Epithelial cell of esophagus (primary cell): ENCODE measurements around the gene RPS24.

Source experiments
- DNase-seq: peaks from one replicate; pipeline ENCODE4 v3.0.0; 2010; ENCODE audit warnings: low read depth
- H3K4me3 ChIP-seq: 2 replicates; pipeline ENCODE4 v1.5.1; 2011; ENCODE audit warnings: mild to moderate bottlenecking, low read length, control low read depth
- TF ChIP-seq, protein P1 (sequence below): IDR thresholded peaks from 2 replicates; pipeline ENCODE4 v1.5.1; 2011; ENCODE audit warnings: low read depth, mild to moderate bottlenecking, low read length, control low read depth, inconsistent platforms; ENCODE audit not compliant: insufficient read depth; ENCODE audit errors: missing control alignments

Gene RPS24

DNA sequence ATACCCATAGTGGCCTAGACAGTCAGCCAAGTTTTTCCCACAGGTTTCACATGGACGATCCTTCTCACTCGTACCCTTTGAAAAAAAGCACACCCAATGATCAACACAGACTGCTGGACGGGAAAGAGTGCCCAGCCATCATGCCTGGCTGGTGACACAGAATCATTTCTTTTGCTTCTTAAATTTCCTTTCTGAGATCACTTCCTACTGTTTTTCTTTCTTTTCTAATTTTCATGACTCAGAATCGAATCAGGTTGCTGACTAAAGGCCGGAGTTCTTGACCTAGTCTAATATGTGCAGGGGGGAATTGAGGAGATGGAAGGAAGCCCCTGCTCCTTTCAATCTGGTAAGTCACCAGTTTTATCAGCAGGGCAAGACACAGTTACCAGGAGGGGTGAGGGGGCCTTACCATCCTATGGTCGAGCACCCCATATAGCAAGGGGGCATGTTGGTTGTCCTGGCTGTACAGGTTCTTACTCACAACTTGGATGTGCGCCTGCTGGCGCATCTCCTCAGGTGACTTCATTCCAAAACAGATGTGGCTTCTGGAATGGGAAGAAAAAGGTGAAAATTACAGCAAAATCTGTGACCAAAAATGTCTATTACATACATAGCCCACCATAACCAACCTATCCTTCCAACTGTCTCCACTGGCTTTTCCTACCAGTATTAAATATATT, 7.8 kb upstream of the RPS24 start:
- TF ChIP-seq, protein P1, sequence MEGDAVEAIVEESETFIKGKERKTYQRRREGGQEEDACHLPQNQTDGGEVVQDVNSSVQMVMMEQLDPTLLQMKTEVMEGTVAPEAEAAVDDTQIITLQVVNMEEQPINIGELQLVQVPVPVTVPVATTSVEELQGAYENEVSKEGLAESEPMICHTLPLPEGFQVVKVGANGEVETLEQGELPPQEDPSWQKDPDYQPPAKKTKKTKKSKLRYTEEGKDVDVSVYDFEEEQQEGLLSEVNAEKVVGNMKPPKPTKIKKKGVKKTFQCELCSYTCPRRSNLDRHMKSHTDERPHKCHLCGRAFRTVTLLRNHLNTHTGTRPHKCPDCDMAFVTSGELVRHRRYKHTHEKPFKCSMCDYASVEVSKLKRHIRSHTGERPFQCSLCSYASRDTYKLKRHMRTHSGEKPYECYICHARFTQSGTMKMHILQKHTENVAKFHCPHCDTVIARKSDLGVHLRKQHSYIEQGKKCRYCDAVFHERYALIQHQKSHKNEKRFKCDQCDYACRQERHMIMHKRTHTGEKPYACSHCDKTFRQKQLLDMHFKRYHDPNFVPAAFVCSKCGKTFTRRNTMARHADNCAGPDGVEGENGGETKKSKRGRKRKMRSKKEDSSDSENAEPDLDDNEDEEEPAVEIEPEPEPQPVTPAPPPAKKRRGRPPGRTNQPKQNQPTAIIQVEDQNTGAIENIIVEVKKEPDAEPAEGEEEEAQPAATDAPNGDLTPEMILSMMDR, result no peak
- peak; percentile 75 for DNase-seq
- H3K4me3 ChIP-seq, result no peak overlapping the region

DNA sequence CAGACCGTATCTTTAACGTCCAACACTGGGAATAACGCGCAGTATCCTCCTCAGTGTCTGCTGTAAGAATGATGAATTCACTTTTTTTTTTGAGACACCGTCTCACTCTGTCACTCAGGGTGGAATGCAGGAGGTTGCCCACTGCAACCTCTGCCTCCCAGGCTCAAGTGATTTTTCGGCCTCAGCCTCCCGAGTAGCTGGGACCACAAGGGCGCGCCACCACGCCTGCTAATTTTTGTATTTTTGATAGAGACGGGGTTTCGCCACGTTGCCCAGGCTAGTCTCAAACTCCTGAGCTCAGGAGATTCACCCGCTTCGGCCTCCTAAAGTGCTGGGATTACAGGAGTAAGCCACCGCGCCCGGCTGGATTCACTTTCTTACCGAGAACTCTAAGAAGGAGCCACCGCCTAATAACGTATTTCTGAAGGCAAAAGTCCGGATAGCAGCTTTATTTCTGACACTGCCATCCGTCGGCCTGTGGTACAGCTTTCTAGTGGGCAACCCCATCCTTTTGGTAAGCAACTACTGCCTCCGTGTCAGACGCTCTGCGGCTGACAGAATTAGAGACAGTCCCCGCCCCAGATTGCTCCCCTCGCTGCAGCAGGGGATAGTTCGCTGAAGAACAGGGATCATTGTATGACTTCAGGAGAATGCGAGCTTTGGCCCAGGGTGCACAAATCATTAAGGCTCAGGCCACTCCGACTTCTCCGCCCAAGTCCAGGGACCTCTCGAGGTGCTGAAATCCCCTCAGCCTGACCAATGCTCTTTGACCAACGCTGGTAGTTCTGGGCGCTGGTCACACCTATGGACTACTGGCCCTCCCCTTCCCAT, 5.0 kb upstream of the RPS24 start:
- TF ChIP-seq, protein P1, result no peak
- peak overlapping the region; percentile 100 for H3K4me3 ChIP-seq
- DNase-seq, result peak; percentile 32

DNA sequence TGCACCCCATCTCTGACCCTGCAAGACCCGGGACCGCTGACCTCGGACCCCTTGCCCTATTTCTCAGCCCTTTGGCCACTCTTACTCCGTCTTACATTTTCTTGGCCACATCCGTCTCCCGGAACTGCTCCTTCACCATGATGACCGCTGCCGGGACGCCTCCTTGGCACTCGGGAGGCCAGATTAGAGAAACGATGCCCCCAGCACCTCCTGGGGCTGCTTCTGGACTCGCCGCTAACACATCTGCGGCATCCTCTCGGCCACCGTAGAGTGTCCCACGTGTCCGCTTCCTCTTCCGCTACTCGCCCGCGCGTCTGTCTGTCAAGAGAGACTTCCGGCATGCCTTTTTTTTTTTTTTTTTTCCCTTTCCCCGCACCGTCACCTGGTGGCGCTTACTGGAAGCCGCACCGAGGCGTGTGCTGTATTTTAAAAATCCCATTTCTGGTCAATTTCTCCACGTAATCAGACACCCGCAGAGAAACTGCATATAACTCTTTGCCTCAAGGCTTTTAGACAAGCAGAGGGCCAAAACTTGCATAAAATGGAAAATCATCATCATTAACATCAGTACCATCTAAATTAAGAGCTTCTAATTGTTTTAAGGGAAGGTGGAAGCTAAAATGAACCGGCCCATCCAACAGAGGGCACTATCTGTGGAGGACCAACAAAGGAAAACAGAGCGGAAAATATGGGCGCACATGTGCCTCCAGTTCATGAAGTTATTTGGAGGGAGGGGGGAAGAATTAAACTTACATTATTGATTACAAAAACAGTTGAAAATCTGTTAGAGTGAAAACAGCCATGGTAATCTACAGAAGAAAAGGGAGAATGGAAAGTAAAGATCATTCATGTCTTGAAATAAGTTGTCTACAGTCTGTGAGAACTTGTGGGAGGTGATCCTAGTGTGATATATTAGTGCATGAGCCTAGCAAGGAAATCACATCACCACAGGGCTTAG, 4.1 kb upstream of the RPS24 start, which contains the start of gene POLR3A:
TSS of gene POLR3A (minus strand) at position 247 of the 958 bp plus-strand sequence. CDS start at position 139, 108 bp downstream.
- peak; percentile 99 for DNase-seq
- TF ChIP-seq, protein P1, result peak; percentile 64

DNA sequence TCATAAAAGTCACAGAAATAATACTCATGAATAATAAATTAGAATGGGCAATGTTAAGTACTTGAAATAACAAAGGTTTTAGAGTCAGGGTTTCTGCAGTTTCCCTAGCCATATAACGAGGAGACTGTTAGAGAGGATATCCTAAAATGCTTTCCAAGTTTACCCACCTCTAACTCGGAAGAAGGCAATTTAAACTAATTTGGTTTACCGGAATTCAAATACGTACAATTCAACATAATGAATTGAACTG, 351 bp upstream of the RPS24 start:
- H3K4me3 ChIP-seq, result peak overlapping the region; percentile 87
- TF ChIP-seq, protein P1, result no peak
- no peak for DNase-seq

More for the DNA sequence above, 4.1 kb upstream of the RPS24 start, which contains the start of gene POLR3A:
- H3K4me3 ChIP-seq, result peak within 1 kb of the TSS; percentile 100

DNA sequence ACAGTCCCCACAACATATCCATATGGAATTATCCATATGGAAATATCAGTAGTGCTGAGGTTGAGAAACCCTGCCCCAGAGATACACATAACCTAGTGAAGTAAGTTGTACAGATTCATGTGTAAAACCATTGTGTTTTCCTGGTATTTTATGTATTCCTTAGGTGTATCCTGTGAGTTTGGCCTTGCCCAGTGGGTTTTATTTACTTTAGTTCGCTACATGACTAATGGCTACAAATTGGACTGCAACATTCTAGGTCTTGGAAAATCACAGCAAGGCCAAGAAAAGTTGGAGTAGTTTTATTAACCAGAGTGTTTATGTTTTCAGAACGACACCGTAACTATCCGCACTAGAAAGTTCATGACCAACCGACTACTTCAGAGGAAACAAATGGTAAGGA, 1.4 kb downstream of the RPS24 start:
- TF ChIP-seq, protein P1, result no peak
- no peak for DNase-seq
- peak overlapping the region; percentile 87 for H3K4me3 ChIP-seq

DNA sequence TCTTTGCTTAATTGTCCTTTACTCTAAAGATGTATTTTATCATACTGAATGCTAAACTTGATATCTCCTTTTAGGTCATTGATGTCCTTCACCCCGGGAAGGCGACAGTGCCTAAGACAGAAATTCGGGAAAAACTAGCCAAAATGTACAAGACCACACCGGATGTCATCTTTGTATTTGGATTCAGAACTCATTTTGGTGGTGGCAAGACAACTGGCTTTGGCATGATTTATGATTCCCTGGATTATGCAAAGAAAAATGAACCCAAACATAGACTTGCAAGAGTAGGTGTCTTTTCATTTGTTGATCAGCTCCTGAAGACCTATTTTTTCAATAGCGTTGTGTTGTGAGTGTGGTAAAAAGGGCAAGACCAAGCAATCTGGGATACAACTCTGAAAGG, 1.8 kb downstream of the RPS24 start:
- DNase-seq, result no peak
- TF ChIP-seq, protein P1, result no peak
- H3K4me3 ChIP-seq, result peak overlapping the region; percentile 87
